HCT116 (cell line): ENCODE results near the gene GP1BA. TPM values are rescaled to one million over a fixed set of nuclear protein-coding genes. Genes with fewer than 3 reads are reported as not detected.

ENCODE experiments used
- ATAC-seq: fragments of 200-7000 bp; cut with Tn5 transposase; 2 replicates; pipeline ENCODE4 v1.9.1; 2020; ENCODE audit warnings: mild to moderate bottlenecking, moderate library complexity
- BruUV-seq: library from RNA; stranded (reverse); fragments of 400-500 nt; replicated peaks from 2 replicates; lab custom pipeline; 2021; lab: Mats Ljungman, UMichigan
- CTCF ChIA-PET: fragments of 300-600 bp; sonication (Branson Sonifier 250); formaldehyde crosslinking; loops from one replicate; lab custom pipeline; 2021; ENCODE audit warnings: antibody characterized with exemption; lab: Charles Lee
- POLR2A ChIA-PET: fragments of 300-600, 350-600 bp; sonication (Branson Sonifier 250); formaldehyde crosslinking; loops from one replicate; lab custom pipeline; 2021; ENCODE audit warnings: antibody characterized with exemption; lab: Charles Lee
- RAD21 ChIA-PET, 2 experiments: fragments of 300-600 bp; sonication (Branson Sonifier 250); formaldehyde crosslinking; loops; one replicate each; lab custom pipeline; 2023; ENCODE audit warnings: low total read pairs in 2 of 2; ENCODE audit not compliant: uncharacterized antibody in 2 of 2, unreplicated experiment in 2 of 2, low non-redundant PET in 1 of 2; lab: Charles Lee
- DNase-seq: peaks from one replicate; pipeline ENCODE4 v3.0.0-alpha.2; 2010; ENCODE audit warnings: low read depth, low spot score
- H2AFZ ChIP-seq: fragments of 200-600 bp; shearing (Covaris generic), sonication (generic); 2 replicates; pipeline ENCODE4 v1.6.1; 2017; ENCODE audit warnings: low read depth, mixed run types, mixed read lengths, antibody characterized with exemption, low read length; ENCODE audit not compliant: poor library complexity, severe bottlenecking
- H3K27ac ChIP-seq: 2 replicates; pipeline ENCODE4 v1.5.1; 2012; ENCODE audit warnings: low read depth, low read length
- H3K27me3 ChIP-seq: fragments of 200-600 bp; sonication (generic); 2 replicates; pipeline ENCODE4 v1.6.1; 2016; ENCODE audit warnings: mixed run types, low read length, mixed read lengths; ENCODE audit not compliant: insufficient read depth
- H3K36me3 ChIP-seq, 2 experiments: fragments of 200-500 bp in 1 of 2; fragments of 200-600 bp in 1 of 2; sonication (Bioruptor generic) in 1 of 2; sonication (generic) in 1 of 2; 2 replicates each; pipeline versions ENCODE4 v1.5.1 to v1.6.1; 2014 to 2016; ENCODE audit warnings: low read length in 2 of 2, inconsistent platforms in 1 of 2, mixed read lengths in 1 of 2, mixed run types in 1 of 2; ENCODE audit not compliant: insufficient read depth in 2 of 2, control insufficient read depth in 1 of 2
- H3K4me1 ChIP-seq, 2 experiments: fragments of 200-600 bp in 1 of 2; sonication (generic) in 1 of 2; 2 replicates each; pipeline versions ENCODE4 v1.5.1 to v1.6.1; 2012 to 2017; ENCODE audit warnings: low read length in 2 of 2, inconsistent platforms in 1 of 2, mild to moderate bottlenecking in 1 of 2, mixed read lengths in 1 of 2, mixed run types in 1 of 2, moderate library complexity in 1 of 2; ENCODE audit not compliant: insufficient read depth in 2 of 2, control insufficient read depth in 1 of 2
- H3K4me2 ChIP-seq: fragments of 200-600 bp; sonication (generic); 2 replicates; pipeline ENCODE4 v1.6.1; 2017; ENCODE audit warnings: mixed run types, low read length, mixed read lengths
- H3K4me3 ChIP-seq, 2 experiments: fragments of 200-600 bp in 1 of 2; sonication (generic) in 1 of 2; replicated peaks in 1 of 2; 2 replicates each; pipeline ENCODE4 v1.5.1; 2011 to 2016; ENCODE audit warnings: low read length in 2 of 2, control low read depth in 1 of 2, low read depth in 1 of 2, mild to moderate bottlenecking in 1 of 2, mixed read lengths in 1 of 2, mixed run types in 1 of 2
- H3K79me2 ChIP-seq: fragments of 200-600 bp; sonication (generic); 2 replicates; pipeline ENCODE4 v1.6.1; 2017; ENCODE audit warnings: mild to moderate bottlenecking, mixed run types, low read length, moderate library complexity, mixed read lengths; ENCODE audit not compliant: insufficient read depth
- H3K9ac ChIP-seq: fragments of 200-600 bp; sonication (generic); 2 replicates; pipeline ENCODE4 v1.6.1; 2016; ENCODE audit warnings: low read length, mixed read lengths
- H3K9me2 ChIP-seq: fragments of 200-600 bp; sonication (generic), shearing (Covaris generic); 2 replicates; pipeline ENCODE4 v1.6.1; 2017; ENCODE audit warnings: mixed run types, mild to moderate bottlenecking, moderate library complexity; ENCODE audit not compliant: insufficient read depth
- H3K9me3 ChIP-seq, 2 experiments: fragments of 200-500 bp in 1 of 2; fragments of 200-600 bp in 1 of 2; sonication (Bioruptor generic) in 1 of 2; sonication (generic) in 1 of 2; 2 replicates each; pipeline ENCODE4 v1.6.1; 2014 to 2017; ENCODE audit warnings: low read length in 2 of 2, mixed read lengths in 2 of 2, inconsistent platforms in 1 of 2, low read depth in 1 of 2, mild to moderate bottlenecking in 1 of 2, mixed run types in 1 of 2, moderate library complexity in 1 of 2; ENCODE audit not compliant: control insufficient read depth in 1 of 2, insufficient read depth in 1 of 2
- H4K20me1 ChIP-seq: fragments of 200-600 bp; sonication (generic), shearing (Covaris generic); 2 replicates; pipeline ENCODE4 v1.6.1; 2017; ENCODE audit warnings: mixed run types, mild to moderate bottlenecking, moderate library complexity; ENCODE audit not compliant: insufficient read depth
- CEBPB ChIP-seq: IDR thresholded peaks from 2 replicates; pipeline ENCODE4 v1.6.1; 2012; ENCODE audit warnings: low read depth
- CTCF ChIP-seq, 3 experiments: fragments of 200-600 bp in 1 of 3; sonication (generic) in 1 of 3; IDR thresholded peaks in 2 of 3; conservative IDR thresholded peaks in 1 of 3; 2 replicates each; pipeline ENCODE4 v1.5.1; 2012 to 2017; ENCODE audit warnings: low read depth in 2 of 3, low read length in 2 of 3, antibody characterized with exemption in 1 of 3, borderline replicate concordance in 1 of 3, control low read depth in 1 of 3, mild to moderate bottlenecking in 1 of 3, mixed read lengths in 1 of 3, mixed run types in 1 of 3, moderate library complexity in 1 of 3; ENCODE audit not compliant: insufficient read depth in 1 of 3
- EGR1 ChIP-seq: IDR thresholded peaks from 2 replicates; pipeline ENCODE4 v1.6.1; 2012; ENCODE audit warnings: low read depth
- EZH2 ChIP-seq: fragments of 200-600 bp; sonication (generic); IDR thresholded peaks from 2 replicates; pipeline ENCODE4 v1.6.1; 2017; ENCODE audit warnings: antibody characterized with exemption, mixed run types
- FOSL1 ChIP-seq: IDR thresholded peaks from 2 replicates; pipeline ENCODE4 v1.6.1; 2012; ENCODE audit warnings: low read depth
- JUND ChIP-seq: IDR thresholded peaks from 2 replicates; pipeline ENCODE4 v1.6.1; 2012
- MAX ChIP-seq: IDR thresholded peaks from 2 replicates; pipeline ENCODE4 v1.6.1; 2012
- POLR2AphosphoS5 ChIP-seq: IDR thresholded peaks from 2 replicates; pipeline ENCODE4 v1.6.1; 2011; ENCODE audit warnings: mild to moderate bottlenecking, low read depth, low read length, moderate library complexity
- SP1 ChIP-seq: IDR thresholded peaks from 2 replicates; pipeline ENCODE4 v1.6.1; 2012; ENCODE audit warnings: low read depth
- ZFX ChIP-seq: fragments of 450-650 bp; IDR thresholded peaks from 2 replicates; pipeline ENCODE4 v1.6.1; 2017
- intact Hi-C: fragments of 100-400 bp; cut with micrococcal nuclease; formaldehyde crosslinking; loops from 2 replicates; pipeline ENCODE4 v1.10.0; 2022
- total RNA-seq: library from RNA; stranded (reverse); gene quantifications from one replicate; pipeline ENCODE4 v1.2.1, GENCODE V29; 2021; ENCODE audit not compliant: unreplicated experiment

The GP1BA gene
- total RNA-seq, 1 experiment from 2014 or later, result not detected

- Histone ChIP-seq H2AFZ (no peak overlapping the region), H3K9me2 (no peaks in the 10 kb centered on the region), H3K4me3 (no peak overlapping the region), H3K27me3 (no peaks in the 10 kb centered on the region), H3K36me3 (peaks cover 9 to 32% of the 10 kb centered on the region in 2 experiments; a peak in 2 of 4 replicates), H4K20me1 (peaks cover 12% of the 10 kb centered on the region; the same call in 1 of the 2 replicates), H3K4me1 (peaks cover 28 to 56% of the 10 kb centered on the region in 2 experiments), H3K9me3 (no peaks in the 10 kb centered on the region), H3K27ac (0 out of 2 replicates have a peak overlapping the region, but pooled peaks have one; percentile 15), H3K79me2 (peaks cover 91% of the 10 kb centered on the region), H3K9ac (no peak overlapping the region), H3K4me2 (no peak overlapping the region)
- CTCF ChIA-PET, result no interaction called here
- POLR2A ChIA-PET, result interaction anchor here (2.0 kb wide), 1 partner anchor 25 kb away, joined by 5 read pairs; the partner anchor contains the start of gene SPAG7
- RAD21 ChIA-PET, result no interaction called here
- intact Hi-C loops, result no loop called here
- DNase-seq (no peak), ATAC-seq (no peak)
- peak; percentile 37; the same call in 1 of the 2 replicates for TF ChIP-seq POLR2AphosphoS5
- no peak for TF ChIP-seq ZFX
- TF ChIP-seq CTCF (IDR thresholded peaks at IDR 0.05 in 2 of 3, conservative IDR thresholded peaks at IDR 0.05 in 1 of 3; ENCODE audit: borderline replicate concordance in 1 of 3, insufficient read depth in 1 of 3, low read depth in 2 of 3, low read length in 2 of 3), result no peak
- no TSS peak for BruUV-seq
Observed at GRCh38 chr17:4942760-4943508, 10.9 kb downstream of the GP1BA start.

DNA sequence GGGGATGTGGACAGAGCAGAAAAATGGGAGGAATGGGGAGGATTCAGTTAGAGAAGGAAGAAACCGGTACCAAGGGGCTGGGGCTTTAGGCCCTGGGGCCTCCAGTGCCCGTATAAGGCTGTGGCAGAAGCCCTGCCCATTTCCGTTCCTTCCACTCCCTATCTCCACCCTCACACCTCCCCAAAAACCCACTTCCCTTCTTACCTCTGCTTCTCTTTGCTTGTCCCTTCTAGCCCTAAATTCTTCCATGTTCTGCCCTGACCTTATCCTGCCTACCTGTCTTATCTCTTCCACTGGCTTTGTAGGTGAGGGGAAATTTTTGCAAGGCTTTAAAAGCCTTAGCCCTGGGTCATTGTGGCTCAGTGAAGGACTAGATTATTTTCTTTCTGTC lies 12.1 kb downstream of the GP1BA start:
- H3K27me3 ChIP-seq, result no peaks in the 10 kb centered on the region
- H3K36me3 ChIP-seq, result peaks cover 9 to 25% of the 10 kb centered on the region in 2 experiments; a peak in 2 of 4 replicates
- intact Hi-C loops, result no loop called here
- ChIA-PET CTCF (no interaction called here), POLR2A (interaction anchor here (0.5 to 2.0 kb wide), 2 partner anchors 23 to 261 kb away, joined by 3 to 5 read pairs; partner anchors contain the start of gene SPAG7), RAD21 (no interaction called here)
- peaks cover 86% of the 10 kb centered on the region for H3K79me2 ChIP-seq
- ATAC-seq, result no peak
- no peak overlapping the region for H3K4me3 ChIP-seq
- no peak overlapping the region for H2AFZ ChIP-seq
- no peak overlapping the region for H3K4me2 ChIP-seq
- no peaks in the 10 kb centered on the region for H3K9me3 ChIP-seq
- peaks cover 12% of the 10 kb centered on the region; the same call in 1 of the 2 replicates for H4K20me1 ChIP-seq
- H3K9ac ChIP-seq, result peak overlapping the region; percentile 97; the same call in 1 of the 2 replicates
- H3K27ac ChIP-seq, result peak overlapping the region; percentile 65
- no peaks in the 10 kb centered on the region for H3K9me2 ChIP-seq
- DNase-seq, result no peak
- BruUV-seq, result no TSS peak
- peaks cover 28 to 52% of the 10 kb centered on the region in 2 experiments for H3K4me1 ChIP-seq
- peak; percentile 16; the same call in 1 of the 2 replicates for TF ChIP-seq JUND
- no peak for TF ChIP-seq CTCF (IDR thresholded peaks at IDR 0.05 in 2 of 3, conservative IDR thresholded peaks at IDR 0.05 in 1 of 3; ENCODE audit: borderline replicate concordance in 1 of 3, insufficient read depth in 1 of 3, low read depth in 2 of 3, low read length in 2 of 3)
- peak; percentile 41; the same call in 1 of the 2 replicates for TF ChIP-seq POLR2AphosphoS5
- no peak for TF ChIP-seq FOSL1
- TF ChIP-seq EZH2, result no peak
- no peak for TF ChIP-seq MAX
- TF ChIP-seq CEBPB, result no peak
- no peak for TF ChIP-seq EGR1
- TF ChIP-seq SP1, result no peak
